Measurements from ENCODE around the gene TTN. TPM values are rescaled to one million over a fixed set of nuclear protein-coding genes. Genes with fewer than 3 reads are reported as not detected.

Gene TTN
- total and polyA plus RNA-seq, 8 donors, result 0.96 to 13.8 (median 8.3) TPM

- Histone ChIP-seq H3K36me3 (peaks cover 0 to 17% (median 0%) of the 10 kb centered on the region in 3 donors), H3K27me3 (no peaks in the 10 kb centered on the region), H3K27ac (no peak overlapping the region), H3K9me3 (no peaks in the 10 kb centered on the region), H3K4me3 (no peak overlapping the region), H3K4me1 (no peaks in the 10 kb centered on the region)
- no peak for TF ChIP-seq CTCF (IDR thresholded peaks at IDR 0.05)
- FAIRE-seq (no peak), ATAC-seq (no peak), DNase-seq (no peak)
- intact Hi-C loops (cut with DNase I), result no loop called here
- WGBS, 2 donors, result 68 to 85% methylated on average over 1 of the region's 1 CpG
Observed at GRCh38 chr2:178683877-178684276, 123.3 kb downstream of the TTN start.

- no peak for TF ChIP-seq CTCF (IDR thresholded peaks at IDR 0.05)
- intact Hi-C loops (cut with DNase I), result no loop called here
- 89% methylated on average over 4 of the region's 4 CpGs for WGBS, 2 donors
- Histone ChIP-seq H3K4me3 (no peak overlapping the region), H3K27ac (no peak overlapping the region), H3K9me3 (no peaks in the 10 kb centered on the region), H3K36me3 (peaks cover 0 to 13% (median 0%) of the 10 kb centered on the region in 3 donors), H3K4me1 (no peaks in the 10 kb centered on the region), H3K27me3 (no peaks in the 10 kb centered on the region)
- DNase-seq (no peak), ATAC-seq (no peak), FAIRE-seq (no peak)
Observed at GRCh38 chr2:178681081-178681480, 126.1 kb downstream of the TTN start.

- FAIRE-seq (no peak), DNase-seq (no peak), ATAC-seq (no peak)
- Histone ChIP-seq H3K27me3 (no peaks in the 10 kb centered on the region), H3K36me3 (peaks cover 0 to 13% (median 0%) of the 10 kb centered on the region in 3 donors), H3K27ac (no peak overlapping the region), H3K4me1 (no peaks in the 10 kb centered on the region), H3K4me3 (no peak overlapping the region), H3K9me3 (no peaks in the 10 kb centered on the region)
- intact Hi-C loops (cut with DNase I), result no loop called here
- 79 to 80% methylated on average over 1 of the region's 1 CpG for WGBS, 2 donors
- no peak for TF ChIP-seq CTCF (IDR thresholded peaks at IDR 0.05)
Observed at GRCh38 chr2:178679891-178680290, 127.3 kb downstream of the TTN start.

GRCh38 chr2:178677599-178677998 is 129.6 kb downstream of the TTN start:
- FAIRE-seq, result no peak
- no peak overlapping the region for H3K4me3 ChIP-seq
- intact Hi-C loops (cut with DNase I), result no loop called here
- WGBS, 2 donors, result 65 to 66% methylated on average over 2 of the region's 2 CpGs
- no peaks in the 10 kb centered on the region for H3K27me3 ChIP-seq
- DNase-seq, result no peak
- TF ChIP-seq CTCF (IDR thresholded peaks at IDR 0.05), result no peak
- H3K36me3 ChIP-seq, result peaks cover 0 to 13% (median 0%) of the 10 kb centered on the region in 3 donors
- no peak for ATAC-seq
- H3K4me1 ChIP-seq, result no peaks in the 10 kb centered on the region
- no peak overlapping the region for H3K27ac ChIP-seq
- H3K9me3 ChIP-seq, result no peaks in the 10 kb centered on the region

GRCh38 chr2:178676046-178676445 is 131.2 kb downstream of the TTN start:
- no peak for FAIRE-seq
- no peak for DNase-seq
- intact Hi-C loops (cut with DNase I), result no loop called here
- H3K4me1 ChIP-seq, result no peaks in the 10 kb centered on the region
- no peak for ATAC-seq
- WGBS, 2 donors, result 82% methylated on average over 5 of the region's 5 CpGs
- H3K36me3 ChIP-seq, result peaks cover 0 to 12% (median 0%) of the 10 kb centered on the region in 3 donors
- no peaks in the 10 kb centered on the region for H3K9me3 ChIP-seq
- H3K27ac ChIP-seq, result no peak overlapping the region
- H3K27me3 ChIP-seq, result no peaks in the 10 kb centered on the region
- no peak overlapping the region for H3K4me3 ChIP-seq
- no peak for TF ChIP-seq CTCF (IDR thresholded peaks at IDR 0.05)
